GM20431 (cell line): ENCODE measurements around the gene TRDMT1.

Experiments used
- in situ Hi-C: fragments of 300-500 bp; cut with MseI, MboI; formaldehyde crosslinking; loops from one replicate; pipeline ENCODE4 v1.15.0; 2020; ENCODE audit warnings: low sequenced_read_pairs; ENCODE audit not compliant: unreplicated experiment

The TRDMT1 gene

DNA sequence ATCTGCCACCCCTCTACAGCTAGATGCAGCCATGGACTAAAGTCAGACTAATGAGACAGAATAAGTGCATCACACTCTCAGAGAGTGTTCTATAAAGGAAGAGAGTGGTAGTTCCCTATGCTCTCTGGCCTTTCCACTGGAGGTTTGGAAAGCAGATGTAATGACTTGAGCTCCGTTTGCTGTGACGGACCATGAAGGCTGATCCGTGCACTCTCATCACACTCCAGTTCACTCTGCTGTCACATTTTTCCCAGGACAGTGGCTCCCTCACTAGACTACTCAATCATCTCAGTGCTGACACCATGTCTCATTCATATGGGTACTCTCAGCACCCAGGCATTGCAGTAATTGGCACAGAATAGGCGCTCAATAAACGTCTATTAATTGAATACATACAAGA is 20.4 kb downstream of the TRDMT1 start:
- in situ Hi-C loops = no loop called here

GRCh38 chr10:17179002-17179401 is 22.5 kb downstream of the TRDMT1 start:
- in situ Hi-C loops = no loop called here

DNA sequence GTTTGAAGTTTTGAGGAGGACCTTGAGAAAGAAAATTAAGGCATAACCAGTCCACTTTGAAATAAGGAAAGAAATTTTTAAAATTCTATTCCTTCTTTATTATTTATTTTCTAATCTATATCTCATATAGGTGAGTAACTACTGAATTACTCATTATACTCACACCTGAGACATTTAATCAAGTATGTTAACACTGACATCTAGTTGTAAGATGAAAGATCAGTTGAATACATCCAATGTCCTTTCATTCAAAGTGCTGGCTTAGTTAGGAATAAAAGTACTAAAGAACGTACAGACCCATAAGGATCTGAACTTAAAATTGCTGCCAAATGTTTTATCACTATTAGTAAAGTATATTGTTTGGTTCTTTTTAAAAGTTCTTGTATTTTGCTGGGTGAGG is 23.5 kb downstream of the TRDMT1 start:
- in situ Hi-C loops = no loop called here

- in situ Hi-C loops = no loop called here
Measured at GRCh38 chr10:17177014-17177413, 24.5 kb downstream of the TRDMT1 start.

- in situ Hi-C loops = no loop called here
Measured at GRCh38 chr10:17176091-17176490, 25.4 kb downstream of the TRDMT1 start.

DNA sequence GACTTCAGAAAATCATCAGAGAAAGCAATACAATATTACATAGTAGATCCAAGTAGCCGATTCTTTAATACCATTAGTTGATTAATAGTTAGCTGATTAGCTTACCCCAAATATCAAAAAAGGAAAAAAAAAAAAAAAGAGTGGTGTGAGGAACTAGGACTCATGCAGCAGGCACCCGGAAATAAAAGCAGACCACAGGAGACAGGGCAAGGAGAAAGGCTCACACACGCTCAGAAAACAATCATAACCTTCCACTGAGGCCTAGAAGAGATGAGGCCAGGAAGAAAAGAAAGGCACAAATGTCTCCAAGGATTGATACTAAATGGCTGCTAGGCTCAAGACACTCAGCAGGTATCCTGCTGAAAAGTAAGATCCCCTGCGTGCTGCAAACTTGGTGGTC is 25.9 kb downstream of the TRDMT1 start:
- in situ Hi-C loops = no loop called here

DNA sequence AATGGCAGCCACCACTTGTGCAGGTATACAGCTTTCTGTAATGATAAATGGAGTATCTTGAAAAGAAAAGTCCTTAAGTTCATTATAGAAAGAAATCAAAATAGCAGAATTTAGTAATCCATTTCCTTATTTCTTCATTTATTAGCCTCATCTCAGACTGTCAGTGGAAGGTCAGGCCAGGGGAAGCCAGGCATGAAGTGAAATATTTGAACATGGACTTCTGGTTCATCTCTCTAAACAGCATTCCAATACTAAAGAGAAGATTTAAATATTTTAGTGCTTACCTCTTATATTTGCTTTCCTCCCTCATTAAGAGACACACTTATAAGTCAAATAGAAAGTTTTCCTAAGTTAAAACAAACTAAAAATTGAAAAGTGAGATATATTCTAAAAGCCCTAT is 26.8 kb downstream of the TRDMT1 start:
- in situ Hi-C loops = no loop called here

DNA sequence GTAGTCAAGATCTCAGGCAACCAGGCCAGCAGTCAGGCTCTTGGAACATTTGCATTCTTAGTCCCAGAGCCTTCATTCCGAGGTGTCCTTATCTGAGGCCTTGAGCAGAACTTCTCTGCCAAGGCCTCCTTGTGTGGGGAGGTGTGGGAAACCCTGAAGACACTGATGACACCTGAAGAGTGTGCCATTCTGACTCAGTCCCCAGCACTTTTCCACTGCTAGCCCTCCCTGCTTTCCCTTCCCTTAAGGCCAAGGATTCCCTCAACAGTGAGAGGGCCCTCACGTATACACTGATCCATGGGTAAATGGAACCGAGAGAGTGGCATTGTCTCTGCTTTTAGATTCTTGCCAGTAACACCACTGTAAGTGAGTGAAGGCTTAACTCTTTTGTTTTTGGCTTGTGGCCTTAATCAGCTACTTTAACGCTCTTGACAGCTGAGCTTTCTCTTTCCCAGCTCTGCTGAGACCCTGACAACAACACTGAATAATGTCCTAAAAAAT is 30.3 kb downstream of the TRDMT1 start:
- in situ Hi-C loops = no loop called here

DNA sequence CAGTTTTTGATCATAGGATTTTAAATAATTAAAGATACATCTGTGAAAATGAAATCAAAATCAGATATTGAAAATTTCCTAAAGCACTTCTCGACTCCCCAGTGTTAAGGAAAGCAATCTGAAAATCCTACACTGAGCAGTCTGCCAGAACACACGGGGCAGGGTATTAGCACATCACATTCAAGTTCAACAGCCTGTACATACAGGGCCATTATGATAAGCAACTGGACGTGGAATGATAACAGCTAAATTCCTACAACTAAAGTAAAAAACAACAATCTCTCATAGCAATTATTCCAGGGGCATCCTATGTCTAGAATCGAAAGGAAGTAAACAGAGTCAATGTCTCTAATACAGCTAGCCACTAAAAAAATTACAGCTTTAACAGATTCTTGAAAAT is 31.7 kb downstream of the TRDMT1 start:
- in situ Hi-C loops = no loop called here

DNA sequence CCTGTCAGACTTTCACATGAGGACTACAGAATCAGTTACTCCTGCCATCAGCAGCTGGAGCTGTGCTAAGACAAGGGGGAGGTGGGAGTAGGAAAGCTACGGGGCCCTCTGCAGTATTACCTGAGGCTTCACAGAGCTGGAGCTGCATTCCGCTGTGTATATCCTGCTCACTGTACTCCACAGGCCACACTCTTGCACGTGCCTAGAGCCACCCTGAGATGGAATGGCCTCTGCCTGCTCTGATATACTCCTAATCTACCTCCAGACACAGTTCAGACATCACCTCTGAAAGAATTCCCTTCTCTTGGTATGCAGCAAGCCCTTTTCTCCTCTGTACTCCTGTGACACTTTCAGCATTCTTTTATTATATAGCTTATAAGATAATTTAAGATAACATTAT is 34.8 kb downstream of the TRDMT1 start:
- in situ Hi-C loops = no loop called here

GRCh38 chr10:17162828-17163227 is 38.6 kb downstream of the TRDMT1 start:
- in situ Hi-C loops = no loop called here

- in situ Hi-C loops = no loop called here
Measured at GRCh38 chr10:17161775-17162174, 39.7 kb downstream of the TRDMT1 start.

GRCh38 chr10:17157024-17157423 is 44.4 kb downstream of the TRDMT1 start:
- in situ Hi-C loops = no loop called here

DNA sequence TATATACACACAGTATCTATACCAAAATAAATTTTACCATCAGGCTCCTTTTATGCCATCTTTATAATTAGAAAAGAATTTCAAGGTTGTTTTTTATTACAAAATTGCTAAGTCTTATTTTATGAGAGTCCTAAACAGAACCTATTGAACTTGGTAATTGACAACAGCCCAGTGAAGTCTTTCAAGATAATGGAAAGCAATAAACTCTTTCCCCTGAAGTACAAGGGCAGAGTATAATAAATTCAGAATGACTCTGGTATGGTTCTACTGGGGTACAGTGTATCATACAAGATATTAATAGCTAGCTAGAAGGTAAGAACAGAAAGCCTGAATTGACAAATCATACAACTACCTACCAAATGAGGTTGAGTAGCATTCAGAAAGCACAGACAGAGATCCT is 45.6 kb downstream of the TRDMT1 start:
- in situ Hi-C loops = no loop called here

GRCh38 chr10:17154116-17154515 is 47.4 kb downstream of the TRDMT1 start:
- in situ Hi-C loops = no loop called here

DNA sequence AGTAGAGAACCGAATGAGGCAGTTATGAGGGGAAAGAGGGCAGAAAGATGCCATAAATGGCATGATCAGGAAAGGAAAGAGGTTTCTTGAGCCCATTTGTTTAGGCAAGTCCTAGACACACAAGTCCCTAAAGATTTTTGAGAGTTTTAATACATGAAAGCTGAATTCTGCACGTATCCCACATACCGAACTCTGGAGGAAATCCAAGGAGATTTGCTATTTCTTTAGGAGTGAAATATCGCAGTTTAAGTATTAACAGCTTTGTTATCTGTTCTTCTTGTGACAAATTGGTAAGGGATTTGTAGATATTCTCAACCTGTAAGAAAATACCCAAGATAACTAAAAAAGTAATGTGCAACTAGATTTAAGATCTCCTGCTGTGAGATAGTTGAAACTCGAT is 48.2 kb downstream of the TRDMT1 start:
- in situ Hi-C loops = no loop called here

DNA sequence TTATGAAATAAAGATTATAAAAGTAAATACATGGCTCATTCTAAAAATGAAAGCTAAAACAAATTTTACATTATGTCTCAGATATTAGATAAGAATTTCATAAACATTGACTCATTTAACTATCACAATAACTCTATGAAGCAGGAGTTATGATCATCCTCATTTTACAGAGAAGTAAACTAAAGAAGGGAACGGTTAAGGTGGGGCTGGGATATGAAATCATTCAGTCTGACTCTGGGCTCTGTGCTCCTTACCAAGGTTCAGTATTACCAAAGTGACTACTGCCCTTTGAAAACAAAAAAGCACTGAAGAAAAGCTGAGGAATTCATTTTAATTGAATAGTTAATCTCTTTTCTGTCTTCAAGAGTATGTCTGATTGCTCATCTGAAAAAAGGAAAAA is 49.8 kb downstream of the TRDMT1 start:
- in situ Hi-C loops = no loop called here

GRCh38 chr10:17147884-17148489 is 53.5 kb downstream of the TRDMT1 start:
- in situ Hi-C loops = no loop called here

GRCh38 chr10:17146892-17147291 is 54.6 kb downstream of the TRDMT1 start:
- in situ Hi-C loops = no loop called here

DNA sequence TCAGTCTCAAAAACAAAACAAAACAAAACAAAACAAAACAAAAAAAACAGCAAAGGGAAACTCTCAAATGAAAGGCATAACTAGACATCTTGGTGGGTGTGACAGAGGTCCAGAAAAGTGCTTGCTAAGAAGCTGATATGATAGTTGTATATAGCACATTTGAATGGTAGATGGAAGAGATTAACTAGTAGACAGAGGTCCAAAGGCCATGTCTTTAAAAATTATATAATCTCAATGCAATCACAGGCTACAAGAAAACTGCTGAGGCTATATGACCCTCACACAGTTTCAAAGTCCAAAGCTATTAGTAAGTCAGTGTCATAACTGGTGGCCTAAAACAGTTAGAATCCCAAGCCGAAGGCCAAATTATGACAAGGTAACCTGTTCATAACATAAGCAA is 56.2 kb downstream of the TRDMT1 start:
- in situ Hi-C loops = no loop called here

- in situ Hi-C loops = no loop called here
Measured at GRCh38 chr10:17144757-17145156, 56.7 kb downstream of the TRDMT1 start.

- in situ Hi-C loops = no loop called here
Measured at GRCh38 chr10:17144032-17144431, 57.4 kb downstream of the TRDMT1 start.
